ENCODE measurements around the gene PTPRN2. TPM values are rescaled to one million over a fixed set of nuclear protein-coding genes. Genes with fewer than 3 reads are reported as not detected.
A peak's percentile ranks its signal among the peaks of the same experiment; 100 is the strongest.

Gene PTPRN2
- total RNA-seq, 4 donors from 2014 or later, result 14.9 to 34.3 (median 21.3) TPM

GRCh38 chr7:158581440-158582088 is 6.1 kb downstream of the PTPRN2 start:
- H3K4me1 ChIP-seq, result peaks cover 0 to 12% (median 4%) of the 10 kb centered on the region in 4 donors
- H3K4me3 ChIP-seq, result no peak overlapping the region
- DNase-seq, result no peak
- H3K27ac ChIP-seq, result peak overlapping the region in 2 of 4 donors; percentile 10 to 45
- H3K9me3 ChIP-seq, result peaks cover 0 to 7% (median 0%) of the 10 kb centered on the region in 4 donors
- no peak for TF ChIP-seq POLR2A (IDR thresholded peaks at IDR 0.05)
- TF ChIP-seq CTCF (IDR thresholded peaks at IDR 0.05), result no peak
- H3K36me3 ChIP-seq, result no peaks in the 10 kb centered on the region
- no peaks in the 10 kb centered on the region for H3K27me3 ChIP-seq

GRCh38 chr7:158579662-158580646 is 7.7 kb downstream of the PTPRN2 start:
- Histone ChIP-seq H3K36me3 (no peaks in the 10 kb centered on the region), H3K27ac (no peak overlapping the region), H3K4me3 (no peak overlapping the region), H3K4me1 (peaks cover 0 to 3% (median 0%) of the 10 kb centered on the region in 4 donors), H3K27me3 (no peaks in the 10 kb centered on the region), H3K9me3 (peaks cover 0 to 7% (median 0%) of the 10 kb centered on the region in 4 donors)
- no peak for DNase-seq
- no peak for TF ChIP-seq CTCF (IDR thresholded peaks at IDR 0.05)

GRCh38 chr7:158576050-158576762 is 11.4 kb downstream of the PTPRN2 start:
- no peak overlapping the region for H3K4me3 ChIP-seq
- H3K4me1 ChIP-seq, result no peaks in the 10 kb centered on the region
- TF ChIP-seq CTCF (IDR thresholded peaks at IDR 0.05) (no peak), POLR2A (IDR thresholded peaks at IDR 0.05) (no peak)
- no peak for DNase-seq
- H3K9me3 ChIP-seq, result peaks cover 0 to 7% (median 0%) of the 10 kb centered on the region in 4 donors
- no peak overlapping the region for H3K27ac ChIP-seq
- H3K36me3 ChIP-seq, result no peaks in the 10 kb centered on the region
- H3K27me3 ChIP-seq, result no peaks in the 10 kb centered on the region

GRCh38 chr7:158574308-158575036 is 13.2 kb downstream of the PTPRN2 start:
- Histone ChIP-seq H3K9me3 (no peaks in the 10 kb centered on the region), H3K36me3 (no peaks in the 10 kb centered on the region), H3K27ac (no peak overlapping the region), H3K4me3 (no peak overlapping the region), H3K4me1 (no peaks in the 10 kb centered on the region), H3K27me3 (no peaks in the 10 kb centered on the region)
- DNase-seq, result no peak
- TF ChIP-seq POLR2A (IDR thresholded peaks at IDR 0.05) (no peak), CTCF (IDR thresholded peaks at IDR 0.05) (no peak)

GRCh38 chr7:158573310-158573709 is 14.3 kb downstream of the PTPRN2 start:
- no peaks in the 10 kb centered on the region for H3K36me3 ChIP-seq
- H3K27me3 ChIP-seq, result no peaks in the 10 kb centered on the region
- no peaks in the 10 kb centered on the region for H3K4me1 ChIP-seq
- no peak for DNase-seq
- TF ChIP-seq POLR2A (IDR thresholded peaks at IDR 0.05) (no peak), CTCF (IDR thresholded peaks at IDR 0.05) (no peak)
- H3K27ac ChIP-seq, result no peak overlapping the region
- H3K9me3 ChIP-seq, result no peaks in the 10 kb centered on the region
- H3K4me3 ChIP-seq, result no peak overlapping the region
